ENCODE results near the gene SDHC. TPM values are rescaled to one million over a fixed set of nuclear protein-coding genes. Genes with fewer than 3 reads are reported as not detected.

The SDHC gene
- total RNA-seq, result 141 to 147 TPM (median 145 TPM) in 3 replicates

DNA sequence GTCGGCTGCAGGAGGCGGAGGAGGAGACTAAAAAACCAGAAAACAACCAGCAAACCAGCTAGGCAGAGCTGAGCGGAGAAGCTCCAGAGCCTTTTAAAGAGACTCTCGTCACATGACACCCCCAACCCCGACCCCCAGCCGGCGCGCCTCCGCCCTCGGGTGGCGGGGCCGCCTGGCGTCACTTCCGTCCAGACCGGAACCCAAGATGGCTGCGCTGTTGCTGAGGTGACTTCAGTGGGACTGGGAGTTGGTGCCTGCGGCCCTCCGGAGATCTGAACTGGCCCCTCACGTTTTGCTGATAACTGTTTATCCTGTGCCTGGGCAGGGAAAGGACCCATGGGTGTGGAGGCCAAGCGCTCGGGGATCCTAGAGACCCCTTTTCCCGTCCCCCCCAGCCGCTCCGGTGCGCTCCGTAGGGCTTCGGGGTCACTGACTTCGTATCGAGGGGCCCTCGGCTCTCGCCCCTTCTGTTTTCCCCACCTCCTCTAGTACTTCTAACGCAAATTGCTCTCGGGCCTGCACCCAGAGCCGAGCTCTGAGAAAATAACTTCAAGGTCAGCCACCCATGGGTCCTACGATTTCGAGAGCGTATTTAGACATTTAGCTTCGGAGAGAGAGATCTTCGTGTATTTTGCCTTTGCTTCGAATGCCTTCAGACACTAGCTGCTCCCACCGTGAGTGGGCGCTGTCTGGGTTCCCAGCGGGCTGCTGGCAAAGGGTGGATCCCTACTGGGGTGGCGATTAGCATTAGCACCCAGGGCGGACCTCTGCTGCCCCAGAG is at the start of gene SDHC:
Gene SDHC, plus strand, starts transcription at position 181 of the 781 bp plus-strand sequence. Its CDS starts 25 bp downstream, at position 206.
- Mint-ChIP-seq H3K4me3 (peak within 1 kb of the TSS; percentile 98), H3K27ac (peak within 1 kb of the TSS; percentile 99), H3K4me1 (peaks cover 16% of the 10 kb centered on the region), H3K27me3 (ENCODE audit: low read depth) (peaks cover 9% of the 10 kb centered on the region), H3K36me3 (peaks cover 3% of the 10 kb centered on the region), H3K9me3 (no peaks in the 10 kb centered on the region)
- DNase-seq (ENCODE audit: low spot score in 2 of 2, unreplicated experiment in 2 of 2), result peak; percentile 74 to 89
- no peak for TF ChIP-seq CTCF (IDR thresholded peaks at IDR 0.05; ENCODE audit: unreplicated experiment)

GRCh38 chr1:161265305-161265704 is 48.9 kb upstream of the SDHC start:
- Mint-ChIP-seq H3K4me3 (no peak overlapping the region), H3K4me1 (peaks cover 14% of the 10 kb centered on the region), H3K9me3 (no peaks in the 10 kb centered on the region), H3K27ac (no peak overlapping the region), H3K36me3 (no peaks in the 10 kb centered on the region), H3K27me3 (ENCODE audit: low read depth) (peaks cover 23% of the 10 kb centered on the region)
- no peak for TF ChIP-seq CTCF (IDR thresholded peaks at IDR 0.05; ENCODE audit: unreplicated experiment)
- no peak for DNase-seq (ENCODE audit: low spot score in 2 of 2, unreplicated experiment in 2 of 2)

DNA sequence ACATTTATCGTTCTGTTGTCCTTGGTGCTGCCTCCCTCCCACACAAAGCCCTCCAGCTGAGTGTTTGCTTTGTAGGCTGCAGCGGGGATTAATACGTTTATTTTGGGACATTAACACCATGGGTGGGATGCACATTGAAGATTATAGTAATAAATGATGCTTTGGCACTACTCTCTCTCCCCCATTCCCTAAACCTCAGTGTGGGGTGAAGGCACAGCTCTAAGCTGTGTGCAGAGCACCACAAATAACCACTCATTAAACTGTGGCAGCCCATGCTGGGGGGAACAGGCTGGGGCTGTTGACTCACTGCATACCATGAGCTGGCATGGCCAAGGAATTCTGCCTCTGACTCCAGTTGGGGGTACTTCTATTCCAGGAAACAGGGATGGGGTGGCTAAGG is 48.0 kb upstream of the SDHC start:
- H3K9me3 Mint-ChIP-seq, result no peaks in the 10 kb centered on the region
- peaks cover 14% of the 10 kb centered on the region for H3K27me3 Mint-ChIP-seq (ENCODE audit: low read depth)
- DNase-seq (ENCODE audit: low spot score in 2 of 2, unreplicated experiment in 2 of 2), result no peak
- H3K4me1 Mint-ChIP-seq, result peaks cover 13% of the 10 kb centered on the region
- H3K27ac Mint-ChIP-seq, result no peak overlapping the region
- H3K36me3 Mint-ChIP-seq, result no peaks in the 10 kb centered on the region
- no peak overlapping the region for H3K4me3 Mint-ChIP-seq
- no peak for TF ChIP-seq CTCF (IDR thresholded peaks at IDR 0.05; ENCODE audit: unreplicated experiment)

GRCh38 chr1:161266836-161267235 is 47.3 kb upstream of the SDHC start:
- no peak for TF ChIP-seq CTCF (IDR thresholded peaks at IDR 0.05; ENCODE audit: unreplicated experiment)
- no peaks in the 10 kb centered on the region for H3K9me3 Mint-ChIP-seq
- H3K4me3 Mint-ChIP-seq, result no peak overlapping the region
- no peaks in the 10 kb centered on the region for H3K36me3 Mint-ChIP-seq
- no peak for DNase-seq (ENCODE audit: low spot score in 2 of 2, unreplicated experiment in 2 of 2)
- H3K27ac Mint-ChIP-seq, result no peak overlapping the region
- peaks cover 7% of the 10 kb centered on the region for H3K4me1 Mint-ChIP-seq
- peaks cover 8% of the 10 kb centered on the region for H3K27me3 Mint-ChIP-seq (ENCODE audit: low read depth)

- peak overlapping the region; percentile 49 for H3K27ac Mint-ChIP-seq
- H3K27me3 Mint-ChIP-seq (ENCODE audit: low read depth), result peaks cover 5% of the 10 kb centered on the region
Measured at GRCh38 chr1:161267321-161267720, 46.9 kb upstream of the SDHC start.

More at GRCh38 chr1:161267321-161267720, 46.9 kb upstream of the SDHC start:
- no peak overlapping the region for H3K4me3 Mint-ChIP-seq
- DNase-seq (ENCODE audit: low spot score in 2 of 2, unreplicated experiment in 2 of 2), result no peak
- no peaks in the 10 kb centered on the region for H3K9me3 Mint-ChIP-seq
- H3K4me1 Mint-ChIP-seq, result peaks cover 7% of the 10 kb centered on the region
- no peaks in the 10 kb centered on the region for H3K36me3 Mint-ChIP-seq
- no peak for TF ChIP-seq CTCF (IDR thresholded peaks at IDR 0.05; ENCODE audit: unreplicated experiment)
